Stimulated activated CD4-positive, alpha-beta T cell treated with anti-CD3 and anti-CD28 coated beads, Interleukin-12 subunit alpha, Interleukin-12 subunit beta, amount 100 ng/mL, for 24 hours (primary cell): ENCODE data around the gene HOXD10.

Source experiments
- DNase-seq, 2 experiments: peaks; one replicate each; pipeline ENCODE4 v3.0.0-alpha.2; 2020; ENCODE audit warnings: low read depth in 2 of 2

HOXD10 gene

DNA sequence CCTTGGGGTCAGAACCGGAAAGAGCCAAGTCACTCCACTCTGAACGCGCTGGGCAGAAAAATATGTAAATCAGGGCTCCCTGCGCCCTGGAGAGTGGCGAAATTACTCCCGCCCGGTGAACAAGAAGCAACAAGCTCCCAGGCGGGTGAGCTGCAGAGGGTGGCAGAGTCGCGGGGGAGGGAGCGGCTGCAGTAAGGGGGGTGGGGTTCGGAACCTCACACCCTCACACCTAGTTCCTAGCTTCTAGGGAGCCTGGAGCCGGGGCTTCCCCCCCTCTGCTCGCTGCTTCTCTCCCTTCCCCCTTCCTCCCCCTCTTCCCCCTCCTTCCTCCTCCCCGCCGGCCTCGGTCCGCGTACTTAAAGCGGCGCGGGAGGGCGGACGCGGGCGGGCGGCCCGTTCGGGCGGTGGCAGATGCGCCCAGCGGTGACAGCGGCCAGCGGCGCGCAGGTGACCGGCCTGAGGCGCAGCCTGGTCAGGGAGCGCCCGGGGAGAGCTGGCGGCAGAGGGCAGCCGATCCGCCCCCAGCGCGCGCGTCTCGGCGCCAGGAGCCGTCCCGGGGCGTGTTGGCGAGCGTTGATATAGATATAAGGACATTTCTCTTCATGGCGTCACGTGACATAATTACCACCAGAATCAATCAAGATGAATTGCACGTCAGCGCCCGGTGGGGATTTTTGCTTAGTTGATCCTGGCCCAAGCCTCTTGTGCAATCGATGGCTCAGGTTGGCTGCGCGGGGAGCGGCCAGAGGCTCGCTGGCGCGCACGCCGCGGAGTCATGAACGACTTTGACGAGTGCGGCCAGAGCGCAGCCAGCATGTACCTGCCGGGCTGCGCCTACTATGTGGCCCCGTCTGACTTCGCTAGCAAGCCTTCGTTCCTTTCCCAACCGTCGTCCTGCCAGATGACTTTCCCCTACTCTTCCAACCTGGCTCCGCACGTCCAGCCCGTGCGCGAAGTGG lies 9.7 kb upstream of the HOXD10 start, which contains the start of gene HOXD11:
Gene HOXD11 (plus strand): TSS at position 700 of the 959 bp plus-strand sequence. CDS start 76 bp downstream, at position 776.
- no peak for DNase-seq

GRCh38 chr2:176107731-176108181 lies 8.8 kb upstream of the HOXD10 start:
- no peak for DNase-seq

- no peak for DNase-seq
Measured at GRCh38 chr2:176109192-176109901, 7.2 kb upstream of the HOXD10 start.

DNA sequence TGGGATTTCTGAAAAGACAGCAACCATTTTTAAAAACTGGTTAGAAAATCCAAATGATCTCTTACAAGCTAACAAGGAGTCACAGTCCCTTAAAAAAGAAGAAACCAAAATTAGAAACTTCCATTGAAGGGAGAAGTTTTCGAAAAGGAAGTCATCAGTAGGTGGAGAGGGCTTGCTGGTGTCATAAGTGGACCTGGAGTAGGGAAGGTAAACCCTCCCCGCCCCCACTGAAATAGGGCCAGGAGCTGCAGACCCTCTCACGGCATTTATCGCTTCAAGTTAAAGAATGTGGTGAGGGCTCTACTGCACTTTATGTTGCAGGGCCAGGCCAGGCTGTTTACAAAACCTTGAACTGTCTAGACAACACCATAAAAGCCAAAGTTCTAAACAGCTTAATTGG lies 6.6 kb upstream of the HOXD10 start:
- DNase-seq: no peak

DNA sequence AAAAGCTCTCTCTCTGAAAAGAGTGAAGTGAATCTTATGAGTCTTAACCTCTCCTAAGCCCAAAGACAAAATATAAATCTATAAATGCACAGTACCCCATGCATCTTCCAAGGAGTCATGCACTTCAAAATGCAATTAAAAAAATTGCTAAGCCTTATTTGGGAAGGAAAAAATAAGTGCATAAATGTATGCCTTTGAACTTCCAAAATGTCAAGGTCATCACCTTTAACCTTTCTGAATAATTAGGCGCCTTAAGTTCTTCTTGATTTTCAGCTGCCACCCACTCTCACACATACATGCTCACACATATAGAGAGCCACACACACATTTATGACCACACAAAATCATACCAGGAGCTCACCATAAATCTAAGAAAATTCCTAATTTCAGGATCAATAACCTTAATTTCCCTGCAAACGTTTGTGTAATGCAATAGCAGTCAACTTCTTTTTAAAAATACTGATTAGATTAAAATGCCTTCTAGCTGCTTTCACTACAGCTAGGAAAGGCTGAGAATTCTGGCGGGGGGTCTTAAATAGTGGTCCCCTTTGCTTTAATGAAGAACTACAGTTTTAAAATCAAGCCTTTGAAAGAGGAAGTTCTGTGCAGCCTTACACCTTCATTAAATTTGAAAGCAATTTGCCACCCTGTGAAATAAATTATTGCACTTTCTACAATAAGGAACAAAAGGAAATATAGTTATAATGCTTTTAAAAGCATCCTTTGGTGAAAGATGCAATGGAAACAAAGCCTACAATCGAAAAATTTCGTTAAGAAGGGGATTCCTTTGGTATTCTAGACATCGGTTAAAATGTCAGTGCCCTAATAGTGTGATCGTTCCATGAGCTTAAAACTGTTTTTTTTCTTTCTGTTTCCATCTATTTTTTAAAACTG lies 5.9 kb upstream of the HOXD10 start:
- DNase-seq: no peak

DNA sequence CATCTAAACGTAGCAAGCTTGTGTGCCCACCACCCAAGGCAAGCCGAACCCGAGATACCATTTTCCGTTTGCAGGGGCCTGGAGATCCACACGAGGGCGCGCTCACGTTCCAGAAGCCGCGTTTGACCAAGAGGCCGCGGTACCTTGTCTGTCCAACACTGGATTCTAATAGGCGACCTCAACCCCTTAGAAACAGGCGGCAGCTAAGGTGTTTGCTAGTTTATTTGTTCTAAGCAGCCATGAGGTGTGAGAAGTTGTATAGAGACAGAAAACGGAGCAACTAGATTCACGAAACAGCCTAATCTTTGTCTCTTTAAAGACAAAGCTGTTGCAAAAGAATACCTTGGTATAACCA lies 5.3 kb upstream of the HOXD10 start:
- DNase-seq: no peak

- DNase-seq: no peak
Measured at GRCh38 chr2:176111846-176112374, 4.7 kb upstream of the HOXD10 start.

DNA sequence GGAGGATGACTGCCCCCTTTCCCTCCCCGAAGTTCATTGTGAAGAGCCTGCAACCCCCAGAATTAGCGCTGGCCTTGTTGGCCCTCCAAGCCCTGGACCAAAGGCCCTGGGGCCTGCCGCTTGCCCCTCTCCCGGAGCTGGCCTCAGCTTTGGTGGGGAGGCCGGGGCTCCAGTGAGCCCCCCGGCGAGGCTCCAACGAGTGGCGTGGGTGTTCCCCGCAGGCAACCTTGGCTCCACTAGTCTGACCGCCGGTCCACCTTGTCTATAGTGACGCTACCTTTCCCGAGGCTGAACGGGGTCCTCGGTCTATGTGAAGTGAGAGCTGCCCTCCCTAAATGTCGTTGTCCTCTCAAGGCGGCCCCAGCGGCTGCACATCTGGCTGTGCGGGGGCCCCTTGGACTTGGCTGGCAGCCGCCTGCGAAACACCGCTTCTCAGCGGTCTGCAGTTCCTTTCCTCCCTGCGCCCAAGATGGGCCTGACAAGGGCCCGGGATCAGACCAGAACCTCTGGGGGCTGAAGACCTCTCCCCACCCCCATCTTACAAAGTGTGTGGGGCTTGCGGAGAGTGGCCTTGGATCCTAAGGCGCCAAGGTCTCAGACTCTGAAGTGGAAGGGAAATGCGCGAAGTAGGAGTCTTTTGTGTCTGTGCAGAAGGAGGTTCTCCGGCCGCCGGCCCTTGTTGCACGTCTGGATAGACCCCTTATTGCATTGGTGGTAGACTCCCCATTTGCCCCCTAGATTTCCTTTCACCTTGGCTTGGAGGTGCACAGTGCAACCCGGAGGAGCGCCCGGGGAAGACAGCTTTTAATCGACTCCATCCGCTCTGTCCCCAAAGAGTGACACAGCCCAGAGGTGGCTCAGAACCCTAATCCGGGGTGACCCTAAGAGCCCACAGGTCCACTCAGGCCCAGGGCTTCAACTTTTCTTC lies 3.9 kb upstream of the HOXD10 start:
- no peak for DNase-seq

GRCh38 chr2:176114120-176114929 lies 2.3 kb upstream of the HOXD10 start:
- DNase-seq: no peak

DNA sequence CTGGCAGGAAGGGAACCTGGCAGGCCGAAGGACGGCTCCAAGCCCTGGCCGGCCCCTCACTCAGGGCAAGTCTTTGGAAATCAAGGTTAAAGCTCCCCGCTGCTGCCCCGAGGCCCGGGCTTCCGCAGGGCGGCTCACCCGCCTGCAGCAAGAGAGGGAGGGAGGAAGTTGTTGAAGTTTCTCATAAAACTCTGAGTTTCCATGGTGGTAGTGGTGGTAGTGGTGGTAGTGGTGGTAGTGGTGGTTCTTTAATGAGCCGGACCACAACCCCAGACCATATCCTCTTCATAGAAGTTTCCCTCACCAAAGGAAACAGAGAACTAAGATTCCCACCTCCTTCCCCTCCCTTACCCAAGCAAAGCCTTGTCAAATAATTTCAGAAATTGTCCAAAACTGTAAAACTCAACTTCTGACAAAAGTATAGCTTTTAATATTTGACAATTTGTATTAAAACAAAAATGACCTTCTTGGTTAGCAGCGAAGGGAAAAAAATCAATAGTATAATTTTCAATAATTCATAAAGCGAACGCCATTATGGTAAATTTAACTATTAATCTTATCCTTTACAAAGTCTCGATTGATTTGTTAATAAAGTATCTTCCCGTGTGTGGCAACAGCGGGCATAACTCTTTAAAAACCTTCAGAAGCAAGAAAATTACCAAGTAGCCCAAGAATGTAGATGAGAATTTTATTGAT lies 1.5 kb upstream of the HOXD10 start:
- no peak for DNase-seq

DNA sequence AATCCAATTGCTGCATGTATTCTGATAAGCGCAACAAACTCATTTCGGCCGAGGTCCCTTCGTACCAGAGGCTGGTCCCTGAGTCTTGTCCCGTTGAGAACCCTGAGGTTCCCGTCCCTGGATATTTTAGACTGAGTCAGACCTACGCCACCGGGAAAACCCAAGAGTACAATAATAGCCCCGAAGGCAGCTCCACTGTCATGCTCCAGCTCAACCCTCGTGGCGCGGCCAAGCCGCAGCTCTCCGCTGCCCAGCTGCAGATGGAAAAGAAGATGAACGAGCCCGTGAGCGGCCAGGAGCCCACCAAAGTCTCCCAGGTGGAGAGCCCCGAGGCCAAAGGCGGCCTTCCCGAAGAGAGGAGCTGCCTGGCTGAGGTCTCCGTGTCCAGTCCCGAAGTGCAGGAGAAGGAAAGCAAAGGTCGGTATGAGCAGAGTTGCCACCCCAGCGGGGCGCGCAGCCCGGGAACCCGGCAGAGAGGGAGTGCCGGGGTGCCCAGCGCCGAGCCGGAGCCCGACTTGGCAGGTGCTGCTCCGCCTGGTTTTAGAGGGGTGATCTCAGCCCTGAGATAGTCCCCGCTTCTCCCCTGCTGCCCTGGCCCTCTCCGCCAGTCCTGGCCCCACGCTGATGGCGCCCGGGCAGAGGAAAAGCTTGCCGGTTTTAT lies 714 bp downstream of the HOXD10 start:
- no peak for DNase-seq

GRCh38 chr2:176117823-176118371 lies 1.3 kb downstream of the HOXD10 start:
- DNase-seq: no peak

- no peak for DNase-seq
Measured at GRCh38 chr2:176118601-176119339, 2.2 kb downstream of the HOXD10 start.

- no peak for DNase-seq
Measured at GRCh38 chr2:176120364-176121189, 4.0 kb downstream of the HOXD10 start.

- DNase-seq: no peak
Measured at GRCh38 chr2:176121190-176122051, 4.8 kb downstream of the HOXD10 start.
